Activated naive CD8-positive, alpha-beta T cell treated with anti-CD3 and anti-CD28 coated beads for 36 hours (primary cell): ENCODE data around the gene ARHGDIG. TPM values are rescaled to one million over a fixed set of nuclear protein-coding genes. Genes with fewer than 3 reads are reported as not detected.

Source experiments
- DNase-seq: peaks from one replicate; pipeline ENCODE4 v3.0.0; 2021
- H3K27ac Mint-ChIP-seq: one replicate; pipeline ENCODE4 v1.8.0; 2022; ENCODE audit warnings: mild to moderate bottlenecking, moderate library complexity, mixed read lengths
- H3K27me3 Mint-ChIP-seq: one replicate; pipeline ENCODE4 v1.8.0; 2022; ENCODE audit warnings: mild to moderate bottlenecking, mixed read lengths
- H3K36me3 Mint-ChIP-seq: one replicate; pipeline ENCODE4 v1.8.0; 2021; ENCODE audit warnings: mild to moderate bottlenecking, mixed read lengths
- H3K4me1 Mint-ChIP-seq: one replicate; pipeline ENCODE4 v1.8.0; 2021; ENCODE audit warnings: mixed read lengths
- H3K4me3 Mint-ChIP-seq: one replicate; pipeline ENCODE4 v1.8.0; 2022; ENCODE audit warnings: mild to moderate bottlenecking, moderate library complexity, mixed read lengths
- H3K9me3 Mint-ChIP-seq: one replicate; pipeline ENCODE4 v1.8.0; 2022; ENCODE audit warnings: mixed read lengths
- total RNA-seq, 2 experiments: library from RNA; stranded (reverse); gene quantifications; one replicate each; pipeline ENCODE4 v1.2.3, GENCODE V29; 2021

The ARHGDIG gene
- total RNA-seq, 2 experiments from 2014 or later, result not detected

- Mint-ChIP-seq H3K4me3 (no peak overlapping the region), H3K4me1 (no peaks in the 10 kb centered on the region), H3K27ac (no peak overlapping the region), H3K36me3 (no peaks in the 10 kb centered on the region), H3K9me3 (no peaks in the 10 kb centered on the region), H3K27me3 (peaks cover 5% of the 10 kb centered on the region)
- no peak for DNase-seq
Measured at GRCh38 chr16:269061-269796, 11.2 kb upstream of the ARHGDIG start.

DNA sequence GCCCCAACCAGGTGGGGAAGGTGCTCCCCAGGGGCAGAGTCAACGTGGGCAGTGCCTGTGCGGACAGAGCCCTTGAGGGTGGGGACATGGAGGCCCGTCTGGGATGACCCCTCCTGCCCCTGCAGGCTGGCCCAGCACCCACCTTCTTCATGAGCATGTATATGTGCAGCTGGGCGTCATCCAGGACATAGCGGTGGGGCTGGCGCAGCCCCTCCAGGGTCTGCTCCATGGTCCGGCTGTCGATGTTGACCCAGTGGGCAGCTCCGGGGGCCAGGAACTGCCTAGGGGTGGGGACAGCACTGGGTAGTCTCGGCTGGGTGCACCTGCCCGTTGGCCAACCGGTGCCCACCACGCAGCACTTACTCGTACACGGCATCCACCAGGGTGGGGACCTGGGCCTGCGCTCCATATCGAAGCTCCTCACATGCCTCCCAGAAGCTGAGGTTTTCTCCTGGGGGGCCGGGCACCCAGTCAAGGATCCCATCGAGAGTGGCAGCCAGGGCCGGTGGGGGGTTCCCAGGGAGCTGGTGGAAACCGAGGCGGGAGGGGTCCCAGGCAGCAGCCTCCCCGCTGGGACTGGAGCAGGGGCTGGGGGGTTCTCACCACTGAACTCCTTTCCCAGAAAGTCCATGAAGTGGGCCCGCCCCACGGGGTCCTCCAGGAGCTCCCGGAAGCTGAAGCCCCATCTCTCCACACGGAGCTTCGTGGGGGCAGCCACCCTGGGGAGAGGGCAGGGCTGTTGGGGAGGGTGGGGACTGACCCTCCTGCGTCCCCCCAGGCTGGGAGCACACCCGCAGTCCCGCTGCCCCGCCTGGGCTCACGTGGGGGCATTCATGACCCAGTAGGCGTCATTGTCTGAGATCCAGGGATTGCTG is 9.8 kb upstream of the ARHGDIG start:
- H3K27me3 Mint-ChIP-seq, result peaks cover 12% of the 10 kb centered on the region
- no peaks in the 10 kb centered on the region for H3K9me3 Mint-ChIP-seq
- H3K36me3 Mint-ChIP-seq, result no peaks in the 10 kb centered on the region
- H3K4me3 Mint-ChIP-seq, result no peak overlapping the region
- DNase-seq, result no peak
- H3K4me1 Mint-ChIP-seq, result no peaks in the 10 kb centered on the region
- no peak overlapping the region for H3K27ac Mint-ChIP-seq

- no peak overlapping the region for H3K27ac Mint-ChIP-seq
- no peak overlapping the region for H3K4me3 Mint-ChIP-seq
- no peaks in the 10 kb centered on the region for H3K9me3 Mint-ChIP-seq
- H3K36me3 Mint-ChIP-seq, result no peaks in the 10 kb centered on the region
- no peaks in the 10 kb centered on the region for H3K4me1 Mint-ChIP-seq
- no peak for DNase-seq
- peaks cover 26% of the 10 kb centered on the region for H3K27me3 Mint-ChIP-seq
Measured at GRCh38 chr16:272633-273546, 7.5 kb upstream of the ARHGDIG start.

GRCh38 chr16:273547-274421 is 6.6 kb upstream of the ARHGDIG start:
- Mint-ChIP-seq H3K9me3 (no peaks in the 10 kb centered on the region), H3K36me3 (no peaks in the 10 kb centered on the region), H3K4me3 (no peak overlapping the region), H3K27ac (no peak overlapping the region), H3K4me1 (peaks cover 1% of the 10 kb centered on the region), H3K27me3 (peaks cover 31% of the 10 kb centered on the region)
- no peak for DNase-seq

DNA sequence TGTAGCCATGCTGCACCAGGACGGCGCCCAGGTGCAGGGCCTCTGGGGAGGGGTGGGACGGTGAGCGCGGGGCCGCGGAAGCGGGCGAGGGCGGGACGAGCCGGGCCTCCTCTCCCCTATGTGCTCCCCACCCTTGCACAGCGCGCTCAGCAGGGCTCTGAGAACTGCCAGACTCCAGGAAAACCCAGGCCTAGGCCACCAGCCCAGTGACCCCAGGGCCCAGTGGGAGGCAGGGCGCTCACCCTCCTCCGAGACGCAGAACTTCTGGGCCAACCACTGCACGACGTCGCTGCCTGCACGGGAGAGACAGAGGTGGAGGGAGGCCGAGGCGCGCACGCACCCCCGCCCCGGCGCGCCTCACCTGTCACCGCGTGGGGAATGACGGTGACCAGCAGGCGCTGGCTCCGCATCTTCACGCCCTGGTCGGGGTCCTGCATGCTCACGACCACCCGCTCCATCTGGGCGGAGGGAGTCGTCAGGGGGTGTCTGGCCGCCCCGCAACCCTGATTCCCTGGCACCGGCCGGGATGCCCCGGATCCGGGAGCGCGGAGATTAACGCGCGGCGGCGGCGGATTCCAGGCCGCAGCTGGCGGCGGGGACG is 5.2 kb upstream of the ARHGDIG start:
- H3K4me1 Mint-ChIP-seq, result peaks cover 4% of the 10 kb centered on the region
- no peaks in the 10 kb centered on the region for H3K36me3 Mint-ChIP-seq
- H3K27me3 Mint-ChIP-seq, result peaks cover 37% of the 10 kb centered on the region
- H3K9me3 Mint-ChIP-seq, result no peaks in the 10 kb centered on the region
- no peak overlapping the region for H3K27ac Mint-ChIP-seq
- peak; percentile 29 for DNase-seq
- no peak overlapping the region for H3K4me3 Mint-ChIP-seq

GRCh38 chr16:275786-276232 is 4.6 kb upstream of the ARHGDIG start, which contains the start of gene RGS11:
TSS of gene RGS11 (minus strand) at chr16:275944. CDS start at chr16:275911, 33 bp downstream.
- Mint-ChIP-seq H3K27me3 (peaks cover 38% of the 10 kb centered on the region), H3K9me3 (no peaks in the 10 kb centered on the region), H3K4me1 (peaks cover 4% of the 10 kb centered on the region), H3K27ac (no peak within 1 kb of the TSS), H3K36me3 (no peaks in the 10 kb centered on the region), H3K4me3 (peak within 1 kb of the TSS; percentile 34)
- no peak for DNase-seq

DNA sequence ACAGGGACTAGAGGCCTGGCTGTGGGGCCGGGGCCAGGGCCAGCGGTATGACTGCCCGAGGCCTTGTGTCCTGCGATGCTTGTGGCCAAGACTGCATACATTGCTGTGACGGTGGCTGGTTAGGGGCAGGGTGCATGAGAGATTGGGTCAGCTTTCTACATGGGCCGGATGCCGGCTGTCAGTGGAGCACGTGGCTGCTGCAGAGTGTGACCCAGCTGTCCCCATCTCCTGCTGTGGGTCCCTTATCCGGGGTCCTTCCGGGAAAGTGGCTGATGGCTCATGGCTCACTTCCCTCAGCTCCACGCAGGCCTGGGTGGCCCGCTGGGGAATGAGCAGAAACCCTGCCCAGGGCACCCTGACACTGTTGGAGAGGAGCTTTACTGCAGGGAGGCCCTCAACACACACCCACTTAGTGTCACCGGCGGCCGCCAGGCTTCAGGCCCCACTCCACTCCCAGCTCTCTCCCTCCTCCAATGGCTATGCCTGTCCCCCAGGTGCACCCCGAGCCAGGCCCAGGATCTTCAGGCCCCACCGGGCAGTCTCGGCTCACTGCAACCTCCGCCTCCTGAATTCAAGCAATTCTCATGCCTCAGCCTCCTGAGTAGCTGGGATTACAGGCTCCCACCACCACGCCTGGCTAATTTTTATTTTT is 3.8 kb upstream of the ARHGDIG start:
- no peaks in the 10 kb centered on the region for H3K36me3 Mint-ChIP-seq
- H3K9me3 Mint-ChIP-seq, result no peaks in the 10 kb centered on the region
- no peak overlapping the region for H3K27ac Mint-ChIP-seq
- H3K27me3 Mint-ChIP-seq, result peaks cover 45% of the 10 kb centered on the region
- H3K4me1 Mint-ChIP-seq, result peaks cover 4% of the 10 kb centered on the region
- no peak for DNase-seq
- H3K4me3 Mint-ChIP-seq, result peak overlapping the region; percentile 34

GRCh38 chr16:278863-279366 is 1.5 kb upstream of the ARHGDIG start:
- Mint-ChIP-seq H3K36me3 (no peaks in the 10 kb centered on the region), H3K9me3 (no peaks in the 10 kb centered on the region), H3K4me3 (no peak overlapping the region), H3K4me1 (peaks cover 4% of the 10 kb centered on the region), H3K27ac (no peak overlapping the region), H3K27me3 (peaks cover 44% of the 10 kb centered on the region)
- DNase-seq, result peak; percentile 53

DNA sequence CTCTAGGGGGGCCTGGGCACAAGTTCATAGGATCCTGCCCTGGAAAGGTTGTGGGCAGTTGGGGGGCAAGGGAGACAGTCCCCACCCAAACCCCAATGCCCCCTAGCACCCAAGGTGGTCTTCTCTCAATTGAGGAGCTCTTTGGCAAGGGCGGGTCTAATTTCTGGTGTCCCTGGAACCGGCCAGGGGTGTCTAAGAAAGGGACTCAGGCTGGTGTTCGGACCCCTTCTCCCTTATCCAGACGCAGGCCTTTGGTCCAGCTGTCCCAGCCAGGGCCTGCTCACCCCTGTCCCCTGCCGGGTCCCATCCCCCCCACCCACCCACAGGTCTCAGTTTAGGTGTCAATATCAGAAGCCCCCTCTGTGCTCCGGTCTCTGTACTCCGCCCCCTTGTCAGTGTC is 860 bp upstream of the ARHGDIG start:
- no peaks in the 10 kb centered on the region for H3K9me3 Mint-ChIP-seq
- H3K27ac Mint-ChIP-seq, result no peak overlapping the region
- peaks cover 44% of the 10 kb centered on the region for H3K27me3 Mint-ChIP-seq
- no peak overlapping the region for H3K4me3 Mint-ChIP-seq
- peaks cover 4% of the 10 kb centered on the region for H3K4me1 Mint-ChIP-seq
- H3K36me3 Mint-ChIP-seq, result no peaks in the 10 kb centered on the region
- no peak for DNase-seq

- H3K9me3 Mint-ChIP-seq, result no peaks in the 10 kb centered on the region
- no peak overlapping the region for H3K4me3 Mint-ChIP-seq
- peaks cover 41% of the 10 kb centered on the region for H3K27me3 Mint-ChIP-seq
- no peak for DNase-seq
- no peak overlapping the region for H3K27ac Mint-ChIP-seq
- no peaks in the 10 kb centered on the region for H3K36me3 Mint-ChIP-seq
- H3K4me1 Mint-ChIP-seq, result peaks cover 4% of the 10 kb centered on the region
Measured at GRCh38 chr16:280005-280460, 358 bp upstream of the ARHGDIG start.

DNA sequence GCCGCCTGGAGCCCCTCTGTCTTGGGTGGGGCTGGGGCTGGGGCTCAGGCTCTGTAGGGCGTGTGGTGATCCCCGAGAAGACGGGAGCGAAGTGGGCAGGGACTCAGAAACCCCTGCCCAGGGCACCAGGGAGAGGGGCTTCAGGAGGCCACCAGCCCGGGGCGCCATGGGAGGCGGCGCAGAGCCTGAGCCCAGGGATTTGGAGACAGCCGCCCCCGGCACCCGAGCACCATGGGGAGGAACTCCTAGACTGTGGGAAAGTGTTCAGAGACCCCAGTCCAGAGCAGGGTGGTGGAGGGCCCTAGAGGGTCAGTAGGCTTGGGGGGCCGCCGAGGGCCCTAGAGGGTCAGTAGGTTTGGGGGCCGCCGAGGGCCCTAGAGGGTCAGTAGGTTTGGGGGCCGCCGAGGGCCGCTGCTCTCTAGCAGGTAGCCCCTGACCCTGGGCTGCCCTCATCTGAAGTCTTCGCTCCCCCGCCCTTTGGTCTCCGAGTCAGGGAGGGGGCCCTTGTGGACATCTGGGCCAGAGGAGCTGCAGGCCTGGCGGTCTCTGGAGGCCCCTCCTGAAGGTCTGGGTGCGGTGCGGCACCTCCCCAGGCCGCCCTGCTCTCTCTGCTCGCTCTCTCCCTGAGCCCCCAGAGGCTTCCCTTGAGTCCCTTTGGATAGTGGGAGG is 734 bp downstream of the ARHGDIG start:
- DNase-seq, result no peak
- Mint-ChIP-seq H3K4me3 (no peak overlapping the region), H3K27me3 (peaks cover 36% of the 10 kb centered on the region), H3K4me1 (peaks cover 4% of the 10 kb centered on the region), H3K9me3 (no peaks in the 10 kb centered on the region), H3K27ac (no peak overlapping the region), H3K36me3 (no peaks in the 10 kb centered on the region)

- H3K9me3 Mint-ChIP-seq, result no peaks in the 10 kb centered on the region
- DNase-seq, result no peak
- peaks cover 4% of the 10 kb centered on the region for H3K4me1 Mint-ChIP-seq
- H3K4me3 Mint-ChIP-seq, result no peak overlapping the region
- H3K27ac Mint-ChIP-seq, result no peak overlapping the region
- H3K36me3 Mint-ChIP-seq, result no peaks in the 10 kb centered on the region
- H3K27me3 Mint-ChIP-seq, result peaks cover 30% of the 10 kb centered on the region
Measured at GRCh38 chr16:281660-282255, 1.4 kb downstream of the ARHGDIG start.
